ENCODE results near the gene IPO7.

Gene IPO7

GRCh38 chr11:9377036-9377435 is 7.4 kb upstream of the IPO7 start:
- no peak for TF ChIP-seq CTCF (IDR thresholded peaks at IDR 0.05; ENCODE audit: insufficient read depth, low read length, poor library complexity, severe bottlenecking)
- TF ChIP-seq EZH2phosphoT487 (conservative IDR thresholded peaks at IDR 0.05; ENCODE audit: low read length): no peak

DNA sequence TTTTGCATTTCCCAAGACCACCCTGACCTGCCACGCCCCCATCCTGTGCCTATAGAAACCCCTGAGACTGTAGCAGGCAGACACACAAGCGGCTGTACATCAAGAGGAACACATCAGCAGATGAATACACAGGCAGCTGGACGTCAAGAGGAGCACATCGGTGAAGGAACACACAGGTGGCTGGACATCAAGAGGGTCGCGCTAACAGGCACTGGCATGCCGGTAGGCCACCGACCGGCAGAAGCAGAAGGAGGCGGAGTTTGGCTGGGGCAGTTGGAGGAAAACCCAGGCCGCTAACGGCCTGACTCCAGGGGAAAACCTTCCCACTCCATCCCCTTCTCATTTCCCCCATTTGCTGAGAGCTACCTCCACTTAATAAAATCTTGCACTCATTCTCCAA is 5.4 kb upstream of the IPO7 start:
- Histone ChIP-seq H3K4me3 (ENCODE audit: insufficient read depth, low read length, poor library complexity, severe bottlenecking) (no peak overlapping the region), H3K9me2 (replicated peaks; ENCODE audit: insufficient read depth, low read length) (no peaks in the 10 kb centered on the region), H3K27me3 (ENCODE audit: low read length) (no peaks in the 10 kb centered on the region), H3K36me3 (ENCODE audit: low read length) (no peaks in the 10 kb centered on the region), H3K9me3 (ENCODE audit: insufficient read depth, low read length) (no peaks in the 10 kb centered on the region), H2AFZ (ENCODE audit: low read depth, low read length, severe bottlenecking) (no peak overlapping the region), H3F3A (ENCODE audit: insufficient read depth) (peaks cover 4% of the 10 kb centered on the region; the same call in 1 of the 2 replicates), H3K79me2 (ENCODE audit: insufficient read depth, low read length) (no peaks in the 10 kb centered on the region), H3K27ac (ENCODE audit: low read depth, low read length) (no peak overlapping the region), H3K9ac (ENCODE audit: low read length) (no peak overlapping the region), H3K4me2 (ENCODE audit: low read depth, low read length, poor library complexity, severe bottlenecking) (no peak overlapping the region), H4K20me1 (ENCODE audit: low read depth, low read length) (no peaks in the 10 kb centered on the region)
- TF ChIP-seq EZH2phosphoT487 (conservative IDR thresholded peaks at IDR 0.05; ENCODE audit: low read length) (no peak), CTCF (IDR thresholded peaks at IDR 0.05; ENCODE audit: insufficient read depth, low read length, poor library complexity, severe bottlenecking) (no peak)

More at GRCh38 chr11:9377036-9377435, 7.4 kb upstream of the IPO7 start:
- no peak overlapping the region for H3K4me2 ChIP-seq (ENCODE audit: low read depth, low read length, poor library complexity, severe bottlenecking)
- H3K9me3 ChIP-seq (ENCODE audit: insufficient read depth, low read length): no peaks in the 10 kb centered on the region
- H3K27me3 ChIP-seq (ENCODE audit: low read length): no peaks in the 10 kb centered on the region
- no peaks in the 10 kb centered on the region for H3F3A ChIP-seq (ENCODE audit: insufficient read depth)
- H3K79me2 ChIP-seq (ENCODE audit: insufficient read depth, low read length): no peaks in the 10 kb centered on the region
- H3K4me3 ChIP-seq (ENCODE audit: insufficient read depth, low read length, poor library complexity, severe bottlenecking): no peak overlapping the region
- H3K36me3 ChIP-seq (ENCODE audit: low read length): no peaks in the 10 kb centered on the region
- no peaks in the 10 kb centered on the region for H4K20me1 ChIP-seq (ENCODE audit: low read depth, low read length)
- no peaks in the 10 kb centered on the region for H3K9me2 ChIP-seq (replicated peaks; ENCODE audit: insufficient read depth, low read length)
- H3K9ac ChIP-seq (ENCODE audit: low read length): no peak overlapping the region
- H2AFZ ChIP-seq (ENCODE audit: low read depth, low read length, severe bottlenecking): no peak overlapping the region
- H3K27ac ChIP-seq (ENCODE audit: low read depth, low read length): no peak overlapping the region

DNA sequence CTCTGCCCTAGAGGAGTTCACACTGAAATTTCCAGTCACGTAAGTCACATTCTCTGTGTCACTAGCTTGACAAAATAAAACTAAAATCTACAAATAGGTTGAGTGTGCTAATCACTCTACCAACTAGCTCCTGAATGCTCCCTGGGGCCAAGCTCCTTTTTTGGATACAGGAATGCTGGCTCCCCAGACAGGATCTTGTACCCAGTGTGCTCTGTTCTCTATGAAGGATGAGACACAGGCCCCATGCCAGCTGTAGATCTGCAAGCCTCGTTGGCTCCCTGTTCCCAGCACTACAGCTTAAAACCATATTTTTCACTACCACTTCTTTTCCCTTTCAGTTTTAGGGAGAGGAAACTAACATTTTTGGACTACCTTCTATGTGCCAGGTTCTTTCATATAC is 3.7 kb upstream of the IPO7 start:
- H3K4me3 ChIP-seq (ENCODE audit: insufficient read depth, low read length, poor library complexity, severe bottlenecking): no peak overlapping the region
- no peak overlapping the region for H3K4me2 ChIP-seq (ENCODE audit: low read depth, low read length, poor library complexity, severe bottlenecking)
- peaks cover 1% of the 10 kb centered on the region for H3K36me3 ChIP-seq (ENCODE audit: low read length)
- no peak overlapping the region for H2AFZ ChIP-seq (ENCODE audit: low read depth, low read length, severe bottlenecking)
- H3K79me2 ChIP-seq (ENCODE audit: insufficient read depth, low read length): peaks cover 13% of the 10 kb centered on the region
- H3K27me3 ChIP-seq (ENCODE audit: low read length): no peaks in the 10 kb centered on the region
- TF ChIP-seq CTCF (IDR thresholded peaks at IDR 0.05; ENCODE audit: insufficient read depth, low read length, poor library complexity, severe bottlenecking): no peak
- no peak for TF ChIP-seq EZH2phosphoT487 (conservative IDR thresholded peaks at IDR 0.05; ENCODE audit: low read length)
- H3K9ac ChIP-seq (ENCODE audit: low read length): no peak overlapping the region
- H4K20me1 ChIP-seq (ENCODE audit: low read depth, low read length): peaks cover 5% of the 10 kb centered on the region
- H3K9me3 ChIP-seq (ENCODE audit: insufficient read depth, low read length): no peaks in the 10 kb centered on the region
- no peak overlapping the region for H3K27ac ChIP-seq (ENCODE audit: low read depth, low read length)
- H3F3A ChIP-seq (ENCODE audit: insufficient read depth): peaks cover 4% of the 10 kb centered on the region; the same call in 1 of the 2 replicates
- H3K9me2 ChIP-seq (replicated peaks; ENCODE audit: insufficient read depth, low read length): no peaks in the 10 kb centered on the region
